Measurements from ENCODE around the gene PNLDC1. TPM values are rescaled to one million over a fixed set of nuclear protein-coding genes. Genes with fewer than 3 reads are reported as not detected.

Gene PNLDC1, protein sequence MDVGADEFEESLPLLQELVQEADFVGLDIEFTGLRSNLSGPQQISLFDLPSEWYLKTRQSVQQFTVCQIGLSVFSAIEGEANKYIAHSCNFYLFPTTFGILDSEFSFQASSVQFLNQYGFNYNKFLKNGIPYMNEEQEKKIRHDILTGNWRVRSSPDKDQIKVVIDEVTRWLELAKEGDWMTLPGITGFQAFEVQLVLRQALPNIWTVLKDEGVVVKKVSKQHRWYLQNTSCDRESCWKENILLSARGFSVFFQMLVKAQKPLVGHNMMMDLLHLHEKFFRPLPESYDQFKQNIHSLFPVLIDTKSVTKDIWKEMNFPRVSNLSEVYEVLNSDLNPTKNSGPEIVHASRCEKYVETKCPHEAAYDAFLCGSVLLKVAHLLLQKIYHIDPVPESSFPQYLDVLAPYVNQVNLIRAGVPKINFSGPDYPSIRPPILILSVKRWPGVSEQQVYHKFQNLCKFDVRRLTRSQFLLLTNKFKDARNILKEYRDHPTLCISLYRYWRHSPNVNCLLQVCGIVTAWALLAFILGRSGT
- 0.28 TPM in 1 of 2 replicates, not detected in the other for total RNA-seq

DNA sequence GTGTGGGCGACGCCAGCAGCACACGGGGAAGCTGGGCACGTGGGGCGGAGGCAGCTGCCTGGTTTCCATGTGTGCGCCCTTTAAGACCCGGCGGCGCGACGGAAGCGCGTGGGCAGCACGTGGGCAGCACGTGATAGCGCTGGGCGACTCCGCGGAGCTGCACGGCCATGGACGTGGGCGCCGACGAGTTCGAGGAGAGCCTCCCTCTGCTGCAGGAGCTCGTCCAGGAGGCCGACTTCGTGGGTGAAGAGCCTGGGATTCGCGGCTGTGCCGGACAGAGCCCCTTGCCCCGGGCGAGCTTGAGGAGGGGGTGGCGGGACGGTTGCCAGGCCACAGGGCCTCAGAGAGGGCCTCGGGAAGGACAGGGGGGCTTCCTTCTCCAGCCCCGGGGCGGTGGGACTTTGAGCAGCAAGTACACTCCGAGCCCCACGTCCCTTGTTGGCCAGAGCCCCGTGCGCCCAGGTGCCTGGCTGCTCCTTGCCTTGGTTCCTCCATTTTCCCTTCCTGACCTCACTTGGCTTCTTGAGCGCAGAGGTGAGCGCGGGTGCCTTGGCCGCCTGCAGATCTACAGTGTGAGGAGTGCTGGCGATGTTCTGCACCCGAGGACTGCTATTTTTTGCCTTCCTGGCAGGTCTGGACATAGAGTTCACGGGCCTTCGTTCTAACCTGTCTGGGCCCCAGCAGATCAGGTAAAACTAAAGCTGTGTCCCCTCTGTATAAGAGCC, at the start of gene PNLDC1:
TSS of gene PNLDC1 (plus strand) at position 136 of the 725 bp plus-strand sequence. CDS start at position 168, 32 bp downstream.

DNA sequence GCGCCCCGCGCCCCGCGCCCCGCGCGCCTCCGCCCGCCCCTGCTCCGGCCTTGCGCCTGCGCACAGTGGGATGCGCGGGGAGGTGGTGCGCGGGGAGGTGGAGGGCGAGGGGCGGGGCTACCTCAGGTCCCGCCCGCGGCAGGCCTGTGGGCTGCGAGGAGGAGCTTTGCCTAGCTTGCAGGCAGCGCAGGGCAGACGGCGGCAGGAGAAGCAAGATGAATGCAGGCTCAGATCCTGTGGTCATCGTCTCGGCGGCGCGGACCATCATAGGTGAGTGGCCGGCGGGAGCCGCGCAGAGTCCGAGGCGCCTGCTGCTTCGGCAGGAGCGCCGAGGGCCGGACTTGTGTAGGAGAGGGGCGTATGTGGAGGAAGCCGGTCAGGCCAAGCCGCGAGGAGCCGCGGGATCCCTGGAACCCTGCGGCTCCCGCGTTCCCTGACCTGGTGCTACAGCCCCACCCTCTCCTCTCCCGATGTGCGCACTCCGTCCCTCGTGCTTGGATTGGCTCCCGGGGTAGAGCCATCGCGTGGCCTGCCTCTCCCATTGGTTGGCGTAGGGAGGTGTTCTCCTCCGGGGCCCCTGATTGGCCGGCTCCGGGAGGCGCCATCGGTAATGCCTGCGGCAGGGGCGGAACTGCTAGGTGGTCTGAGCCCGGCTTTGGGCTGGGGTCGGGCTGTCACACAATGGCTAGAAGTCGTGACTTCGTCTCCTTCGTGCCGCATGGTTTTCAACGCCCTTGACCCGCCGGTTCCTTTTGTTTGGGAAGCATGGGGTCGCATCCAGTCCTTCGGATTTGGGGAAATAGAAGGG, 38.0 kb upstream of the PNLDC1 start, which contains the start of gene ACAT2:
TSS of gene ACAT2 (plus strand) at position 173 of the 808 bp plus-strand sequence. CDS start at position 216, 43 bp downstream.

DNA sequence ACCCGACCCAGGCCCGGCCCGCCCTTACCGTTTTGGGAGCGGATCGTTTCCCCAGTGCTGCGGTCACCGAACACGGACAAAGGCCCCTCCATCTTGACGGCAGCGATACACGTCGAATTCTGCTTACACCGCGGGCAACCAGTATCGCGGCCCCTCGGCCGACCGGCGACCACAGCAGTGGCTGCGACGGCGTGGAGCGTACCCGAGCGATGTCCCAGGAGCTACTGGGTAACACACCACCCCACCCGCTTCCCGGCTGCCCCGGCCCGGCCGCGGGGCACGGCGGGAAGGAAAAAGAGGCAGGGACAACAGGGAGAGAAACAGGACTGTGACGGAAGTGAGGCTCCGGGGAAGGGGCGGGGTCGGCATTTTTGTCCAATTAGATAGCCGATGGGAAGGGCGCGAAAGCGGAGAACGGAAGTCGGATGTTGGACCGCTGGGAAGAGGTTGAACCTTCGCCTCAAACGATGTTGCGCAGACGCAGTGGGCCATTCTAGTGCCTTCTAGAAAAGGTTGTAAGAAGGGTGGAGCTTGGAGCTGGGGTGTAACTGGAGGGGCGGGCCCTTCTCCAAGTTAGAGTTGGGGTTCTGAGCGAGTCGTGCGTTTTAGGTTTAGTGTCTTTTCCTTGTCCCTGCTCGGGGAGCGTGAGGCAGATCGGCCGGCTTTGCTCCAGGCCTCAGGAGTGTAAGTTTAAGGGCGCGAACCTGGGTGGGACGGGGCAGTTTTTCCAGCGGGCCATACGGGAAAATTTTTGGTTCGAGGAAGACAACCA, 10.5 kb upstream of the PNLDC1 start, which contains the start of gene TCP1:
TSS of gene TCP1 (minus strand) at position 226 of the 772 bp plus-strand sequence. CDS start at position 92, 134 bp downstream.

GRCh38 chr6:159790149-159790955, 9.7 kb upstream of the PNLDC1 start, which contains the start of gene MRPL18:
TSS of gene MRPL18 (plus strand) at chr6:159790467. CDS start at chr6:159790588, 121 bp downstream.

Other genes starting within 250 kb of the PNLDC1 start
- gene SOD2, start 107.0 kb upstream of the PNLDC1 start, total RNA-seq = 902 and 4,346 TPM in 2 replicates
- 104 and 136 TPM in 2 replicates for gene WTAP, start 72.8 kb upstream of the PNLDC1 start, total RNA-seq
- gene ACAT2, start 38.2 kb upstream of the PNLDC1 start, total RNA-seq = 41.0 and 57.5 TPM in 2 replicates
- 228 and 331 TPM in 2 replicates for gene TCP1, start 10.7 kb upstream of the PNLDC1 start, total RNA-seq
- 65.3 and 66.8 TPM in 2 replicates for gene MRPL18, start 9.8 kb upstream of the PNLDC1 start, total RNA-seq
- under 0.01 TPM in 1 of 2 replicates, not detected in the other for gene MAS1, start 90.7 kb downstream of the PNLDC1 start, total RNA-seq
- gene IGF2R, start 168.8 kb downstream of the PNLDC1 start, total RNA-seq = 306 and 322 TPM in 2 replicates

All from smooth muscle cell of the umbilical artery (primary cell).